Epithelial cell of proximal tubule (primary cell): Measurements from ENCODE around the gene COMT. TPM values are rescaled to one million over a fixed set of nuclear protein-coding genes. Genes with fewer than 3 reads are reported as not detected.

Source experiments
- DNase-seq: peaks from one replicate; pipeline ENCODE4 v3.0.0-alpha.2; 2011; ENCODE audit warnings: low read depth
- H3K4me3 ChIP-seq: 2 replicates; pipeline ENCODE4 v1.5.1; 2011; ENCODE audit warnings: low read depth, mild to moderate bottlenecking, low read length
- CTCF ChIP-seq: conservative IDR thresholded peaks from 2 replicates; pipeline ENCODE4 v1.5.1; 2012; ENCODE audit warnings: low read depth, mild to moderate bottlenecking, low read length
- total RNA-seq: library from RNA; depleted of rRNA; stranded (reverse); fragments of >200 nt; gene quantifications from 2 replicates; pipeline ENCODE4 v1.2.3, GENCODE V29; 2015

The COMT gene
- total RNA-seq, 1 donor from 2014 or later, result 272 TPM

GRCh38 chr22:20011993-20012740 lies 70.6 kb downstream of the COMT start:
- no peak for DNase-seq
- no peak overlapping the region for H3K4me3 ChIP-seq
- TF ChIP-seq CTCF, result no peak

- DNase-seq, result no peak
- H3K4me3 ChIP-seq, result no peak overlapping the region
- TF ChIP-seq CTCF, result no peak
These were observed 71.3 kb downstream of the COMT start for GRCh38 chr22:20012741-20013331.

- DNase-seq, result no peak
- peak; percentile 76 for TF ChIP-seq CTCF
- no peak overlapping the region for H3K4me3 ChIP-seq
These were observed 71.9 kb downstream of the COMT start for GRCh38 chr22:20013382-20013871.

GRCh38 chr22:20014526-20015186 lies 73.1 kb downstream of the COMT start:
- no peak overlapping the region for H3K4me3 ChIP-seq
- TF ChIP-seq CTCF, result no peak
- DNase-seq, result no peak

GRCh38 chr22:20015187-20015625 lies 73.6 kb downstream of the COMT start:
- H3K4me3 ChIP-seq, result no peak overlapping the region
- no peak for DNase-seq
- no peak for TF ChIP-seq CTCF

GRCh38 chr22:20015971-20016733 lies 74.6 kb downstream of the COMT start:
- DNase-seq, result no peak
- no peak for TF ChIP-seq CTCF
- peak overlapping the region; percentile 69 for H3K4me3 ChIP-seq
